D721Med (cell line): ENCODE results near the gene SFXN5.
"Not testable (repeated sequence)": the region's sequence is repeated elsewhere in the genome, so short reads cannot be mapped to it uniquely, and the experiment has no call there.

Source experiments
- DNase-seq: peaks from one replicate; pipeline ENCODE4 v3.0.0; 2011; ENCODE audit warnings: low spot score; ENCODE audit not compliant: insufficient read length
- FAIRE-seq: peaks from 2 replicates; lab custom pipeline; 2011; peaks lifted over from hg19 to GRCh38; lab: Jason Lieb, UNC
- TF ChIP-seq, protein P1 (sequence below): IDR thresholded peaks from 2 replicates; pipeline ENCODE4 v1.5.1; 2012; ENCODE audit warnings: mild to moderate bottlenecking, control low read depth; ENCODE audit not compliant: insufficient read depth; ENCODE audit errors: missing control alignments

The SFXN5 gene

DNA sequence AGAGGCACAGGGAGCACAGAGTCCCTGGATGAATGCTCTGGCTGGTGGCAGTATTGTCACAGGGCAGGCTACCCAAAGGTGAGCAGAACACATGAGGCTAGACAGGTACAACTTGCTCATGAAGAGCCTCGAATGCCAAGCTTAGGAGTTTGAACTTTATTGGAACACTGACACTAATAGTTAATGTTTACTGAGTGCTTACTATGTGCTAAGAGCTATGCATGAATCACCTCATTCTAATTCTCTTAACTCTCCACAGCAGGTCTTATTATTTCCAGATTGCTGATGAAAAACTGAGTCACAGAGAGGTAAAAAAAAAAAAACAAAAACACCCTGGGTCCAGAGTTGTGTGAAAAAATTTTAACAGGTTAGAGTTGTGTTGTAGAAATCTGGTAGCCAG, 160.3 kb downstream of the SFXN5 start:
- FAIRE-seq = no peak
- DNase-seq = no peak
- TF ChIP-seq, protein P1, sequence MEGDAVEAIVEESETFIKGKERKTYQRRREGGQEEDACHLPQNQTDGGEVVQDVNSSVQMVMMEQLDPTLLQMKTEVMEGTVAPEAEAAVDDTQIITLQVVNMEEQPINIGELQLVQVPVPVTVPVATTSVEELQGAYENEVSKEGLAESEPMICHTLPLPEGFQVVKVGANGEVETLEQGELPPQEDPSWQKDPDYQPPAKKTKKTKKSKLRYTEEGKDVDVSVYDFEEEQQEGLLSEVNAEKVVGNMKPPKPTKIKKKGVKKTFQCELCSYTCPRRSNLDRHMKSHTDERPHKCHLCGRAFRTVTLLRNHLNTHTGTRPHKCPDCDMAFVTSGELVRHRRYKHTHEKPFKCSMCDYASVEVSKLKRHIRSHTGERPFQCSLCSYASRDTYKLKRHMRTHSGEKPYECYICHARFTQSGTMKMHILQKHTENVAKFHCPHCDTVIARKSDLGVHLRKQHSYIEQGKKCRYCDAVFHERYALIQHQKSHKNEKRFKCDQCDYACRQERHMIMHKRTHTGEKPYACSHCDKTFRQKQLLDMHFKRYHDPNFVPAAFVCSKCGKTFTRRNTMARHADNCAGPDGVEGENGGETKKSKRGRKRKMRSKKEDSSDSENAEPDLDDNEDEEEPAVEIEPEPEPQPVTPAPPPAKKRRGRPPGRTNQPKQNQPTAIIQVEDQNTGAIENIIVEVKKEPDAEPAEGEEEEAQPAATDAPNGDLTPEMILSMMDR = no peak

DNA sequence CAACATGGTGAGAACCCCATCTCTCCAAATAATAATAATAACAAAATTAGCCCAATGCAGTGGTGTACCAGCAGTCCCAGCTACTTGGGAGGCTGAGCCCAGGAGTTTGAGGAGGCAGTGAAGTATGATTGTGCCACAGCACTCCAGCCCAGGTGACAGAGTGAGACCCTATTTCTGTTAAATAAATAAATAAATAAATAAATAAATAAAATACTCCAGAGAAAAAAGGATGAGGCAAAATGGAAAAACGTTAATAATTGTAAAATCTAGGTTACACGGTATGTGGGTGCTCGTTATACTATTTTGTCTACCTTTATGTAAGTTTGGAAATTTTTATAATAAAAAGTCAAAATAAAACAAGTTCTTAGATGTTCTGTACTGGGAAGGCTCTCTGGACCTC, 162.8 kb downstream of the SFXN5 start:
- FAIRE-seq (no peak), DNase-seq (no peak)
- TF ChIP-seq, protein P1 = no peak

DNA sequence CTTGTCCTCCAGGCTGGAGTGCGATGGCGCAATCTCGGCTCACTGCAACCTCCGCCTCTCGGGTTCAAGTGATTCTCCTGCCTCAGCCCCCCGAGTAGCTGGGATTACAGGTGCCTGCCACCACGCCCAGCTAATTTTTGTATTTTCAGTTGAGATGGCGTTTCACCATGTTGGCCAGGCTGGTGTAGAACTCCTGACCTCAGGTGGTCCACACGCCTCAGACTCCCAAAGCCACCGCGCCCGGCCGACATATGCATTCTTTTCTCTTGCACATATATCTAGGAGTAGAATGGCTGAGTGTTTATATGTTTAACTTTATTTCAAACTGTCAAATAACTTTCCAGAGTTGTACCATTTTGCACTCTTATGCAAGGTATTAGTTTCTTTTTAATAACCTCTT, 164.1 kb downstream of the SFXN5 start:
- not testable (repeated sequence) for FAIRE-seq, DNase-seq

DNA sequence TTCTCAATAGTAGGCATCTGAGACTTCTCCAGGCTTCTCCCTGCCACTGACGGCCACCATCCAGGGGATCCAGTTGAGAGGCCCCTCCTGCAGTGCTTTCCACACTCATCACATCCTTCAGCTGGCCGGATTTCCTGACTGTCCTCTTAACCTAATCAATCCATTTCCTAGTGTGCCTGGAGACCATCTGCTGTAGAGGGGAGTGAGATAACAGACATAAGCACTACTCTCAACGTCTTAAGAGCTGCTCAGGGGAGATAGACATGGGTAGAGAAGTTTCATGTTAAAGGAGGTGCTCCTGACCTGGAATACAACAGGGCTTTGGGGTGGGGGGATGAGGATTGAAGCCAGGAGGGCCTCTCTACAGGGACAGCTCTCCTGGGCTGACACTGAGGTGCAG, 170.1 kb downstream of the SFXN5 start:
- TF ChIP-seq, protein P1 = no peak
- DNase-seq = no peak
- no peak for FAIRE-seq

DNA sequence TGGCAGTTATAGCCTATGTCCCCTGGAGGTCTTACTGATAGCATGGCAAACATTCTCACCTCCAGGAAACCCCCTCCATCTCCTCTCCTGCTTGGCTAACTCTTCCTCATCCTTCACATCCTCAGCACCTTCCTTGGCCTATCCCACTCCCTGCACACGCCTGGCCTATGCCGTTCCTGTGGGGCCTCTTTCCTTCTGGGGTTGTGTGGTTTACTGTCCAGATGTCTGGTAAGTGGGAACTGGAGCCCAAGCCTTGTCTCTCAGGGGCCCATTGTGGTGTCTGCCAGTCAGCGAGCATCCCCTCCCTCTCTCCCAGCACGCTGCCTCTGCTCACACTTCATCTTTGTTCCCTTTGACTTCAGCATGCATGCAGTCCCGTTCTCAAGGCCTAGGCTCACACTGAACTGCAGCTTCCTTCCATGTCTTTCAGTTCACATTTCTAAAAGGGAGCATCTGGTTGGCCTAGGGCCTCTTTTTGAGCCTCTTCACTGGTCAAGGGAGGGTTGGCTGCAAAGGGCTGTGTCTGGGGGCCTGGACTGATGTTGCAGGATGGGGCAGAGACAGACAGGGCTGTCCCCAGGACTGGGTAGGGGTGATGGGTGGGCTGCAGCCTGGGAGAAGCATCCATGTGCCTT, 171.2 kb downstream of the SFXN5 start:
- DNase-seq = no peak
- FAIRE-seq = no peak
- TF ChIP-seq, protein P1 = no peak

DNA sequence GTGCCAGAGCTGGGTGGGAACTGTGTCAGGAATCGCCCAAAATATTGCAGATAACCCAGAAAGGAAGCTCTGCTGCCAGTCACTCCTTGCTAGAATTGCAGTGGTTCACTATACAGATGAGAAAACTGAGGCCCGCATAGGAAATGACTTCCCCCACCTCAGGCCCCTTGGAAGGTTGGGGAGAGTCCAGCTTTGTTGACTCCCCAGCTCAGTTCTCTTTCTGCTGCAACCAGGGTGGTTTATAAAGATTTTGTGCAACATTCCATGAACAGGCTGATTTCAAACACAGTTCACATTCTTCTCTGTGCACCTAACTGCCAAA, 173.0 kb downstream of the SFXN5 start:
- TF ChIP-seq, protein P1 = no peak
- FAIRE-seq (no peak), DNase-seq (no peak)

DNA sequence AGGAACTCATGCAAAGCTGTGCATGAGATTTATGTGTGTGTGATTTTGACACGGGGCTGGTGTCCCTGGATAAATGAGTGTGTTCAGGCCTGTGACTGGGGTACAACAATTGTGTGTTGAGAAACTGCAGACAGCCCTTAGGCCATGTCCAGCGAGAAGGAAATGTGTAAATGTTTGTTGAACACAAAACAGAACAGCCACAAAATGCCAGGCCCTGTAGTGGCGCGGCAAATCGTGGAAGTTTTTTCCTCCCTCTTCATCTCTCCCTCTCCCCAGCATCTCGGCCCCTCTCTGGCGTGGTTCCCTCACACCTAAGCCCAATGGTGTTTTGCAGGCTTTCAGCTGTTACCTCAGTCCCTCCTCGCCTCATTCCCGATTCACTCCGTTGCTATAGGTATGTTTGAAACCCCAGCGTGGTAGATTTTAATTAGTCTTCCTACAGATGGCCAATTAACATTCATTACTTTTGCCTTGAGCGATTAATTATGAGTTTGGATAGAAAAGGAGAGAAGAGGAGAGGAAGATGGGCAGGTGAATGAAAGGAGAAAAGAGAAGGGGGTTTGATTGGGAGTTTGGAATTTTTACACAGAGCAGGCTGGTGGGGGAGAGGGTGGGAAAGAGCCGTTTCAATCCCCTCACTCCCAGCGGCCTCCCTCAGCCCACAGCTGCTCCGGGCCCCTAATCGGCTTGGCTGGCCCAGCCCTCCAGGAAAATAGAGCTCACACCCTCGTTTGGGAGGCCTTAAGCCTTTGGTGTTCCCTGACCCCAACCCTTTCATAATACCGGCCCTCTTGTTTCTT, 173.5 kb downstream of the SFXN5 start:
- TF ChIP-seq, protein P1 = no peak
- no peak for DNase-seq
- FAIRE-seq = no peak
